PC-9 (cell line): ENCODE measurements around the gene THOC1. TPM values are rescaled to one million over a fixed set of nuclear protein-coding genes. Genes with fewer than 3 reads are reported as not detected.

Experiments
- BruUV-seq: library from RNA; stranded (reverse); fragments of 400-500 nt; replicated peaks from 2 replicates; lab custom pipeline; 2021; lab: Mats Ljungman, UMichigan
- CTCF ChIA-PET: fragments of 300-600 bp; sonication (Branson Sonifier 250); formaldehyde crosslinking; loops from one replicate; lab custom pipeline; 2022; ENCODE audit warnings: antibody characterized with exemption; lab: Charles Lee
- POLR2A ChIA-PET: fragments of 300-600 bp; sonication (Branson Sonifier 250); formaldehyde crosslinking; loops from one replicate; lab custom pipeline; 2022; ENCODE audit warnings: antibody characterized with exemption; ENCODE audit not compliant: unreplicated experiment; lab: Charles Lee
- DNase-seq, 2 experiments: peaks; one replicate each; pipeline versions ENCODE4 v3.0.0 to v3.0.0-alpha.2; 2015 to 2022; ENCODE audit warnings: mixed read lengths in 1 of 2
- H2AFZ ChIP-seq: fragments of 200-600 bp; sonication (generic); 2 replicates; pipeline ENCODE4 v1.8.1; 2017; ENCODE audit warnings: antibody characterized with exemption
- H3F3A ChIP-seq: fragments of 200-600 bp; sonication (generic); 2 replicates; pipeline ENCODE4 v1.8.1; 2017; ENCODE audit warnings: antibody characterized with exemption, mild to moderate bottlenecking, low read depth; ENCODE audit not compliant: insufficient read depth
- H3K27ac ChIP-seq: fragments of 200-600 bp; sonication (generic); 2 replicates; pipeline ENCODE4 v1.6.1; 2016; ENCODE audit warnings: mixed run types
- H3K27me3 ChIP-seq: fragments of 200-600 bp; sonication (generic); 2 replicates; pipeline ENCODE4 v1.6.1; 2016; ENCODE audit warnings: low read depth, mixed run types; ENCODE audit not compliant: insufficient read depth
- H3K36me3 ChIP-seq: fragments of 200-600 bp; sonication (generic); 2 replicates; pipeline ENCODE4 v1.6.1; 2016; ENCODE audit warnings: low read depth, mixed run types
- H3K4me1 ChIP-seq: fragments of 200-600 bp; sonication (generic); replicated peaks from 2 replicates; pipeline ENCODE4 v1.6.1; 2016; ENCODE audit warnings: mixed run types; ENCODE audit not compliant: insufficient read depth
- H3K4me2 ChIP-seq: fragments of 200-600 bp; sonication (generic); 2 replicates; pipeline ENCODE4 v1.6.1; 2017; ENCODE audit warnings: mixed run types
- H3K4me3 ChIP-seq: fragments of 200-600 bp; sonication (generic); 2 replicates; pipeline ENCODE4 v1.6.1; 2016; ENCODE audit warnings: mixed run types
- H3K79me2 ChIP-seq: fragments of 200-600 bp; sonication (generic); 2 replicates; pipeline ENCODE4 v1.6.1; 2017; ENCODE audit warnings: low read depth, mixed run types
- H3K9me2 ChIP-seq: fragments of 200-600 bp; sonication (generic); 2 replicates; pipeline ENCODE4 v1.8.1; 2017; ENCODE audit warnings: mild to moderate bottlenecking; ENCODE audit not compliant: insufficient read depth
- H3K9me3 ChIP-seq: fragments of 200-600 bp; sonication (generic); 2 replicates; pipeline ENCODE4 v1.8.1; 2016; ENCODE audit warnings: low read depth; ENCODE audit not compliant: insufficient read depth
- H4K20me1 ChIP-seq: fragments of 200-600 bp; sonication (generic); 2 replicates; pipeline ENCODE4 v1.8.1; 2017; ENCODE audit not compliant: insufficient read depth
- EZH2 ChIP-seq: fragments of 200-600 bp; sonication (generic); IDR thresholded peaks from 2 replicates; pipeline ENCODE4 v1.8.0; 2017; ENCODE audit warnings: antibody characterized with exemption, low read depth
- intact Hi-C: fragments of 100-400 bp; cut with micrococcal nuclease; formaldehyde crosslinking; loops from one replicate; pipeline ENCODE4 v1.10.0; 2022; ENCODE audit not compliant: unreplicated experiment
- total RNA-seq: library from RNA; stranded (reverse); gene quantifications from 2 replicates; pipeline ENCODE4 v1.2.3, GENCODE V29; 2021
- TF ChIP-seq, protein P1 (sequence below): fragments of 200-600 bp; sonication (generic); conservative IDR thresholded peaks from 2 replicates; pipeline ENCODE4 v1.6.1; 2017; ENCODE audit warnings: mixed run types, antibody characterized with exemption, mild to moderate bottlenecking, moderate library complexity

The THOC1 gene
- total RNA-seq, 1 experiment from 2014 or later = 55.6 TPM

GRCh38 chr18:210075-210474, 57.8 kb downstream of the THOC1 start:
- Histone ChIP-seq H3F3A (0 out of 2 replicates have a peak, but pooled peaks cover 5% of the 10 kb centered on the region), H3K4me2 (no peak overlapping the region), H3K79me2 (0 out of 2 replicates have a peak, but pooled peaks cover 5% of the 10 kb centered on the region), H4K20me1 (peaks cover 3% of the 10 kb centered on the region; the same call in 1 of the 2 replicates), H3K27me3 (no peaks in the 10 kb centered on the region), H3K9me3 (no peaks in the 10 kb centered on the region), H3K36me3 (peaks cover 31% of the 10 kb centered on the region), H3K9me2 (no peaks in the 10 kb centered on the region), H3K27ac (no peak overlapping the region), H3K4me1 (no peaks in the 10 kb centered on the region), H3K4me3 (no peak overlapping the region), H2AFZ (no peak overlapping the region)
- TF ChIP-seq, protein P1, sequence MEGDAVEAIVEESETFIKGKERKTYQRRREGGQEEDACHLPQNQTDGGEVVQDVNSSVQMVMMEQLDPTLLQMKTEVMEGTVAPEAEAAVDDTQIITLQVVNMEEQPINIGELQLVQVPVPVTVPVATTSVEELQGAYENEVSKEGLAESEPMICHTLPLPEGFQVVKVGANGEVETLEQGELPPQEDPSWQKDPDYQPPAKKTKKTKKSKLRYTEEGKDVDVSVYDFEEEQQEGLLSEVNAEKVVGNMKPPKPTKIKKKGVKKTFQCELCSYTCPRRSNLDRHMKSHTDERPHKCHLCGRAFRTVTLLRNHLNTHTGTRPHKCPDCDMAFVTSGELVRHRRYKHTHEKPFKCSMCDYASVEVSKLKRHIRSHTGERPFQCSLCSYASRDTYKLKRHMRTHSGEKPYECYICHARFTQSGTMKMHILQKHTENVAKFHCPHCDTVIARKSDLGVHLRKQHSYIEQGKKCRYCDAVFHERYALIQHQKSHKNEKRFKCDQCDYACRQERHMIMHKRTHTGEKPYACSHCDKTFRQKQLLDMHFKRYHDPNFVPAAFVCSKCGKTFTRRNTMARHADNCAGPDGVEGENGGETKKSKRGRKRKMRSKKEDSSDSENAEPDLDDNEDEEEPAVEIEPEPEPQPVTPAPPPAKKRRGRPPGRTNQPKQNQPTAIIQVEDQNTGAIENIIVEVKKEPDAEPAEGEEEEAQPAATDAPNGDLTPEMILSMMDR = no peak
- TF ChIP-seq EZH2 = no peak
- BruUV-seq = no TSS peak
- DNase-seq = no peak
- ChIA-PET CTCF (no interaction called here), POLR2A (no interaction called here)
- intact Hi-C loops = no loop called here

- POLR2A ChIA-PET = interaction anchor here (0.6 kb wide), 1 partner anchor 560 kb away, joined by 9 read pairs; no protein-coding TSS in a partner anchor
- peaks cover 38% of the 10 kb centered on the region for H3K36me3 ChIP-seq
- H3K9me2 ChIP-seq = no peaks in the 10 kb centered on the region
- no peaks in the 10 kb centered on the region; the same call in 1 of the 2 replicates for H3K79me2 ChIP-seq
- H4K20me1 ChIP-seq = no peaks in the 10 kb centered on the region; the same call in 1 of the 2 replicates
- no peak overlapping the region for H3K4me3 ChIP-seq
- BruUV-seq = no TSS peak
- no peak for DNase-seq
- no peaks in the 10 kb centered on the region for H3K4me1 ChIP-seq
- CTCF ChIA-PET = no interaction called here
- intact Hi-C loops = no loop called here
- H3F3A ChIP-seq = 0 out of 2 replicates have a peak, but pooled peaks cover 3% of the 10 kb centered on the region
- H2AFZ ChIP-seq = no peak overlapping the region
- no peak for TF ChIP-seq EZH2
- TF ChIP-seq, protein P1 = no peak
- H3K27ac ChIP-seq = no peak overlapping the region
- H3K4me2 ChIP-seq = no peak overlapping the region
- no peaks in the 10 kb centered on the region for H3K27me3 ChIP-seq
- no peaks in the 10 kb centered on the region for H3K9me3 ChIP-seq
Measured at GRCh38 chr18:199768-200167, 68.1 kb downstream of the THOC1 start.

- CTCF ChIA-PET = no interaction called here
- no peak overlapping the region for H3K4me2 ChIP-seq
- no peak for DNase-seq
- H3K79me2 ChIP-seq = no peaks in the 10 kb centered on the region; the same call in 1 of the 2 replicates
- no peak overlapping the region for H2AFZ ChIP-seq
- H3K27ac ChIP-seq = no peak overlapping the region
- POLR2A ChIA-PET = interaction anchor here (0.6 kb wide), 1 partner anchor 560 kb away, joined by 9 read pairs; no protein-coding TSS in a partner anchor
- no TSS peak for BruUV-seq
- H3K9me3 ChIP-seq = no peaks in the 10 kb centered on the region
- no peak overlapping the region for H3K4me3 ChIP-seq
- peaks cover 32% of the 10 kb centered on the region for H3K36me3 ChIP-seq
- H4K20me1 ChIP-seq = no peaks in the 10 kb centered on the region; the same call in 1 of the 2 replicates
- no peaks in the 10 kb centered on the region for H3K4me1 ChIP-seq
- H3F3A ChIP-seq = no peaks in the 10 kb centered on the region
- intact Hi-C loops = no loop called here
- TF ChIP-seq, protein P1 = no peak
- no peak for TF ChIP-seq EZH2
- H3K9me2 ChIP-seq = no peaks in the 10 kb centered on the region
- no peaks in the 10 kb centered on the region for H3K27me3 ChIP-seq
Measured at GRCh38 chr18:199214-199613, 68.6 kb downstream of the THOC1 start.
